Activated naive CD4-positive, alpha-beta T cell treated with anti-CD3 and anti-CD28 coated beads for 36 hours (primary cell): ENCODE data around the gene ACSS2. TPM values are rescaled to one million over a fixed set of nuclear protein-coding genes. Genes with fewer than 3 reads are reported as not detected.

Experiments used
- CTCF ChIA-PET: fragments of 350-600 bp; sonication (Branson Sonifier 250); formaldehyde crosslinking; loops from one replicate; lab custom pipeline; 2021; ENCODE audit warnings: antibody characterized with exemption; lab: Charles Lee
- DNase-seq: peaks from one replicate; pipeline ENCODE4 v3.0.0-alpha.2; 2020
- H3K27ac Mint-ChIP-seq: one replicate; pipeline ENCODE4 v1.8.0; 2021; ENCODE audit warnings: mild to moderate bottlenecking, mixed read lengths
- H3K27me3 Mint-ChIP-seq: one replicate; pipeline ENCODE4 v1.8.0; 2021; ENCODE audit warnings: low read depth, mixed read lengths
- H3K36me3 Mint-ChIP-seq: one replicate; pipeline ENCODE4 v1.8.0; 2021; ENCODE audit warnings: low read depth, mixed read lengths
- H3K4me1 Mint-ChIP-seq: one replicate; pipeline ENCODE4 v1.8.0; 2021; ENCODE audit warnings: low read depth, mixed read lengths
- H3K4me3 Mint-ChIP-seq: one replicate; pipeline ENCODE4 v1.8.0; 2021; ENCODE audit warnings: mild to moderate bottlenecking, moderate library complexity, mixed read lengths
- H3K9me3 Mint-ChIP-seq: one replicate; pipeline ENCODE4 v1.8.0; 2021; ENCODE audit warnings: mixed read lengths
- intact Hi-C: fragments of 100-400 bp; cut with micrococcal nuclease; formaldehyde crosslinking; loops from one replicate; pipeline ENCODE4 v1.15.1; 2023
- total RNA-seq, 2 experiments: library from RNA; stranded (reverse); gene quantifications; one replicate each; pipeline ENCODE4 v1.2.3, GENCODE V29; 2021

The ACSS2 gene
- total RNA-seq, 2 experiments from 2014 or later = 71.3 to 73.6 TPM

DNA sequence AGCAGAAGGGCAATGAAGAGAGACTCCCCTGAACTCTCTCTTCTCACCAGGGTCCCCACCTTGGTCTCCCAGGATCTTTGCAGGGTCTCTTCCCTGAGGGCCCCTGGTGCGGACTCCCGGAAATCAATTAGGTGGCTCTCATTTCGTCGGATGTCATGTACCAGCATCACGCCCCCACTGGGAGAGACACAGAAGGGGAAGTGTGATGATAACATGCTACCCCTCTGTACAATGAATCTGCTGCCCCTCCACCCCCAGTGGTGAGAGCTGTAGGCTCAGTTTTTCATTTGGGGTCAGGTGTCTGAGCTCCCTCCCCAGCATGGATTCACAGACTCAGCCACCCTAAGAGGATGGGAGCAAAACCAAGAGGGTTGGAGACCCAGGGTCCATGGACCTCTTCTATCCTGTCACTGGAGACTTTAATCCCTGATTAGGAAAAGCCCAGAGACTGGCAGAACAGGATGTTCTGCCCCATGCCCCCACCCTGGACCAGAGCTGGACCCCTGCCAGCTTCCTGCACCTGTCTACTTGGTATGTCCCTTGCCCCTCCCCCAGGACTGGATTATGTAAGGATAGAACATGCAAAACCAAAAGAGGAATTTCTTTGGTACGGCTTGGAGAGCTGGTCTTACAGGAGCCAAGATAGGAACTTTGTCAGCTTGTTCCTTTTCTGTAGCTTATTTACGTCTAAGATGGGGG is 14.9 kb upstream of the ACSS2 start:
- no peak overlapping the region for H3K27ac Mint-ChIP-seq
- no peaks in the 10 kb centered on the region for H3K9me3 Mint-ChIP-seq
- DNase-seq = no peak
- no peak overlapping the region for H3K4me3 Mint-ChIP-seq
- CTCF ChIA-PET = interaction anchor here (0.6 to 0.7 kb wide), 2 partner anchors 98 to 224 kb away, joined by 3 to 4 read pairs; no protein-coding TSS in a partner anchor
- H3K27me3 Mint-ChIP-seq = no peaks in the 10 kb centered on the region
- no peaks in the 10 kb centered on the region for H3K4me1 Mint-ChIP-seq
- intact Hi-C loops = no loop called here
- H3K36me3 Mint-ChIP-seq = peaks cover 9% of the 10 kb centered on the region

DNA sequence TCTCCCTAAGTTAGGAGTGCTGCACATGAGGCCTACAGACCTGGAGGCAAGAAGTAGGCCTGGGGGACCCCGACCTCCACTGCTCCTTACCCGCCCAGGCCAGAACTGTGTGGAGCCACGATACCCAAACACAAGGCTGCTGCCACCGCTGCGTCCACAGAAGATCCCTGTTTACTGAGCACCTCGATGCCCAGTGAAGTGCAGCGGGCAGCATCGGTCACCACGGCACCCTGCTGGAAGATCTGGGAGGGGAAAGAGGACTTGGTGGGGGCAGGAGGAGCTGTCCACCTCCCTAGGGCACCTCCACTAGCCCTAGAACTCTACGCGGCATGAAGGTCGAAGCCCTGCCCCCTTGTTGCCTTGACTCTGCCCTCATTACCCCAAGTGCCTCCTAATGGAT is 13.7 kb upstream of the ACSS2 start:
- intact Hi-C loops = no loop called here
- Mint-ChIP-seq H3K9me3 (no peaks in the 10 kb centered on the region), H3K27me3 (no peaks in the 10 kb centered on the region), H3K4me1 (no peaks in the 10 kb centered on the region), H3K27ac (no peak overlapping the region), H3K4me3 (no peak overlapping the region), H3K36me3 (peaks cover 6% of the 10 kb centered on the region)
- CTCF ChIA-PET = interaction anchor here (0.6 kb wide), 1 partner anchor 10 kb away, joined by 4 read pairs; the partner anchor contains the start of gene GGT7
- DNase-seq = no peak

DNA sequence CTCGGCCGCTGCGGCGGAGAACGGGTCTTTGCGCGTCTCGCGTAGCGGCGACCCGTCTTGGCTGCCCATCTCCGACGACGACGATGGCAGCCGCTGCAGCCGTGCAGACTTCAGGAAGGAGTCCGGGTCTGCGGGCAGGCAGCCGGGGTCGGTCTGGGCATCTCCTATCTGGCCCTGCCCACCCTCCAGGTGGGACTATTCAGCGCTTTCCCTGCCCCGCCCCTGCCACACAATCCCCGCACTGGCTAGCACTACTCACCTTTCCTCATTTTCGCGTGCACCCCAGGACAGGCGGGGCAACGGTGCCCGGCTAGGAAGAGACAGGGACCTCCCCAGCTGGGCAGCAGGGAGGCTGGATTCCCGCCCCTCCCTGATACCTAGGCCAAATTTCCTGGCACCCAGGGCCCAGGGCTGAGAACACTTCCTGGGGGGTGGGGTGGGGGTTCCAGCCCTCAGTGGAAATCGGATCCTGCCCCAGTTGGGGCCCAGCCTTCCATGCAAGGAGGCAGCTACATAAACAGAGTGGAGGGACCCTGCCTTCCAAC is 12.9 kb upstream of the ACSS2 start:
- no peak overlapping the region for H3K27ac Mint-ChIP-seq
- no peaks in the 10 kb centered on the region for H3K4me1 Mint-ChIP-seq
- H3K4me3 Mint-ChIP-seq = no peak overlapping the region
- no peaks in the 10 kb centered on the region for H3K9me3 Mint-ChIP-seq
- intact Hi-C loops = no loop called here
- no peak for DNase-seq
- CTCF ChIA-PET = interaction anchor here (1.2 to 3.1 kb wide), 2 partner anchors 10 to 12 kb away, joined by 4 to 10 read pairs; no protein-coding TSS in a partner anchor
- H3K27me3 Mint-ChIP-seq = no peaks in the 10 kb centered on the region
- H3K36me3 Mint-ChIP-seq = peaks cover 2% of the 10 kb centered on the region

DNA sequence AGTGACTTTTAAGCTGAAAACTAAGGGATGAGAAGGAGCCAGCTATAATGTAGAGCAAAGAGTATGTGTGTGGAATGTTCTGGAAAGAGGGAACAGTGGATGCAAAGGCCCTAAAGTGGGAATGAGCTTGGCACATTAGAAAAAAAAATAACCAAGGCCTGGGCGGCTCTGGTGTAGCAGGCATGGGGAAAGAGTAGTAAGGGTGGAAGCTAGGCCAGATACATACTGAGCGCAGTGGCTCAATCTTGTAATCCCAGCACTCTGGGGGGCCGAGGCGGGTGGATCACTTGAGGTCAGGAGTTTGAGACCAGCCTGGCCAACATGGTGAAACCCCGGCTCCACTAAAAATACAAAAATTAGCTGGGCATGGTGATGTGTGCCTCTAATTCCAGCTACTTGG is 12.2 kb upstream of the ACSS2 start:
- no peak overlapping the region for H3K27ac Mint-ChIP-seq

DNA sequence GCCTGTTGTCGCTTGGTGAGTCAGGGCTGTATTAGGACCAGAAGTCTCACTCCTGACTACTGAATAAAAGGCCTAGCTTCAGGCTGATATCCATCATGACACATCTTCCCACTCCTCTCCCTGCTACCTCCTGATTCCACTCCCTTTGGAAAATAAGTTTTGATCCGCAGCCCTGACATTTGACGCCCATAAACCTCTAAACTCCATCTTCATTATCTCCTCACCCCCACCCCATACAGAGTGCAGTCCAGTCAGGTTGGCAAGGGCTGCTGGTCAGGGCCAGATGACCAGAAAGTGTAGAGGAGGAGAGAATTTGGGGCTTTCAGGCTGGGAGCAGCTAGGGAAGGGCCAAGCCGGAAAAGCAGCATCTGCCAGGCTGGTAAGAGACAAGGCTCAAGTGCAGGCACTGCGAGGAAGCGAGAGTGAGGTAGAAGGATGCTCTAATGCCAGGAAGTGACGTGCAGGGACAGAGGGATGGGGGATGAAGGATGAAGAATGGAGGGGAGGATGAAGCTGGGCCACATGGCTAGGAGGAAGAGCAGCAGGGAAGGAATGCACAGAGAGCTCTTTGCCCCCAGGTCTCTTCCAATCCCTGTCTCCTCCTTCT is 5.0 kb upstream of the ACSS2 start:
- intact Hi-C loops = loop anchor here (10.0 kb wide), 1 partner anchor 403 kb away; the partner anchor contains the start of gene MMP24OS
- Mint-ChIP-seq H3K4me1 (peaks cover 50% of the 10 kb centered on the region), H3K27ac (no peak overlapping the region), H3K27me3 (no peaks in the 10 kb centered on the region), H3K9me3 (no peaks in the 10 kb centered on the region), H3K4me3 (peak overlapping the region; percentile 74), H3K36me3 (no peaks in the 10 kb centered on the region)
- no peak for DNase-seq
- CTCF ChIA-PET = interaction anchor here (1.4 to 2.3 kb wide), 3 partner anchors 20 to 85 kb away, joined by 4 to 8 read pairs (median 7); partner anchors contain the start of genes GSS and MYH7B

More for the DNA sequence above, 12.2 kb upstream of the ACSS2 start:
- CTCF ChIA-PET = interaction anchor here (0.6 to 3.1 kb wide), 3 partner anchors 10 to 1052 kb away, joined by 3 to 10 read pairs (median 4); no protein-coding TSS in a partner anchor
- intact Hi-C loops = no loop called here
- H3K27me3 Mint-ChIP-seq = no peaks in the 10 kb centered on the region
- H3K9me3 Mint-ChIP-seq = no peaks in the 10 kb centered on the region
- H3K4me3 Mint-ChIP-seq = no peak overlapping the region
- no peaks in the 10 kb centered on the region for H3K36me3 Mint-ChIP-seq
- no peak for DNase-seq
- H3K4me1 Mint-ChIP-seq = no peaks in the 10 kb centered on the region

DNA sequence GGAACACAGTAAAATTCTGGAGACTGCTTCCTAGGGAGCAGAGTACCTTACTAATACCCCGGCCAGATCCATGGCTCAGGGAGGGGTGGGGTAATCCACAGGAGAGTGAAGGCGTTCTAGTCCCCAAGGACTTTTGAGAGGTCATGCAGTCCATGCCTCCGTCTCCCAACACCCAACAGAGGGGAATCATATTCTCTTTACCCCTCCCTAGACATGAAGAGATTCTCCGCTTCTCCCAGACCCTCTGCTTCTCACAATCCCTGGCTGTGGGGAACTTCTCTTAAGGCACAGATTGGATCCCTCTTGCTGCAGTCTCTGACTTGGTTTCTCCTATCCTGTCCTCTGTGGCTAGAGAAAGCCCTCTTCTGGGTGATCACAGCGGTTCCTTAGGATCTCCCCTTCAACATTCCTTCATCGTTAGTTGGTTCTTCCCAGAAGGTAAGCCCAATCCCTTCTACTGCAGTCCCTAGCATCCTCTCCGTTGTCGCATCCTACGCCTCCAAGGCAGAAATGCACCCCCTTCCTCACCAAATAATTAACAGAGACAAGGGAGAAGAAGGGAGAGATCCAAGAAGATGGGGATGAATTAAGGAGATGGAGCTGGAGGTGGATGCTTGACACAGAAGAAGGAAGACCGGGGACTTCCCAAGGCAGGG is 4.3 kb upstream of the ACSS2 start:
- no peaks in the 10 kb centered on the region for H3K36me3 Mint-ChIP-seq
- intact Hi-C loops = loop anchor here (1.0 to 10.0 kb wide), 2 partner anchors 38 to 403 kb away; partner anchors contain the start of gene MMP24OS
- H3K27ac Mint-ChIP-seq = peak overlapping the region; percentile 64
- H3K27me3 Mint-ChIP-seq = no peaks in the 10 kb centered on the region
- DNase-seq = no peak
- CTCF ChIA-PET = interaction anchor here (0.5 to 6.1 kb wide), 9 partner anchors 9 to 91 kb away, joined by 3 to 122 read pairs (median 8); partner anchors contain the start of genes GSS and MYH7B
- peak overlapping the region; percentile 74 for H3K4me3 Mint-ChIP-seq
- H3K9me3 Mint-ChIP-seq = no peaks in the 10 kb centered on the region
- peaks cover 53% of the 10 kb centered on the region for H3K4me1 Mint-ChIP-seq

DNA sequence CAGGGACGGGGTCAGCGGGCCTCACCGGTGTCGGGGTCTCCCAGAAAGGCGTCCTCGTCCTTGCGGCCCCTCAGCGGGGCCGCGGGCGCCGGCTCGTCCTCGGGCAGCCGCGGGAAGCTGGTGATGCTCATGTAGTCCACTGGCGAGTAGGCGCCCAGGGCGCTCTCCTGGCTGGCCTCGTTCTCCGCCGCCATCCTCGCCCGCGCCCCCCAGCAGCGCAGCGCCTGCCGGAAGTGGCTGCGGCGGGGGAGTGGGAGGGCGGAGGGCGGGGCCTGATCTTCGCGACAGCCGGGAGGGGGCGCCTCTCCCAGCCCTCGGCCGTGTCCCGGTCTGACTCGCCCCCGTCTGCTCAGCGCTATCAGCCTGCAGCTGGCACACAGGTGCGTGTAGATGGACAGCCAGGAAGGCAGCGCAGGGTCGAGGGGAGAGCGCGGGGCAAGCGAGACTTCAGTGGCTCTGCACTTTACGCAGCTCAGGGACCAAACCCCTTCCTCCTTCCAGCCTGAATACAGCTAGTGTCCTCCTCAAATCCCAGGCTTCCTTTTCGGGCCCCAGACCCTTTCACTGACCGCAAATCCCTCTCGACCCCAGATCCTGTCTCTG is 3.7 kb upstream of the ACSS2 start, which contains the start of gene GGT7:
GGT7 (minus strand) TSS at position 235 of the 603 bp plus-strand sequence; CDS start at position 194, 41 bp downstream.
- Mint-ChIP-seq H3K27ac (peak within 1 kb of the TSS; percentile 64), H3K36me3 (no peaks in the 10 kb centered on the region), H3K9me3 (no peaks in the 10 kb centered on the region), H3K27me3 (no peaks in the 10 kb centered on the region), H3K4me1 (peaks cover 56% of the 10 kb centered on the region), H3K4me3 (peak within 1 kb of the TSS; percentile 74)
- DNase-seq = peak; percentile 91
- intact Hi-C loops = loop anchor here (1.0 to 10.0 kb wide), 2 partner anchors 38 to 402 kb away; partner anchors contain the start of gene MMP24OS
- CTCF ChIA-PET = interaction anchor here (0.5 to 6.1 kb wide), 17 partner anchors 8 to 337 kb away, joined by 3 to 122 read pairs (median 6); partner anchors contain the start of genes GSS and MYH7B

DNA sequence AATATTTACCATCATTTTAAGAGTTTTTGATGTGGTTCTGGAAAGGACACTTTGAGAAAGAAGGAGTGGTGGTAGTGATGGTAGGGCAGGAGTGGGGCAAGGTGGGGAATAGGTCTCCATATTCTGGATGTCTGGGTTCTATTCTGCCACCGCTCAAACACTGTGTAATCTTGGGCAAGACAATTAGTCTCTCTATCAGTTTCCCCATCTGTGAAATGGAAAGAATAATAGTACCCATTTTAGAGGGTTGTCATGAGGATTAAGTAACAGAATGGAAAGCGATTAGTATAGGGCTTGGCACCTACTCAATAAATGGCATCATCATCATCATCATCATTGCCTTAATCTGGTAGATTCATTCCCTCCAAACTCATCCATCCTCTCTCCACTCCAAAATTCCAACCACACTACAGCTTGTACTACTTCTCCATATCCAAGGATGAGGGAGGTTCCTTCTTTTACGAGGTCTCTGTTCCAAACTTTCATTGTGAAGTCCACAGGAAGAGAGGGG is 2.8 kb upstream of the ACSS2 start:
- intact Hi-C loops = loop anchor here (1.0 to 10.0 kb wide), 4 partner anchors 82 to 401 kb away; partner anchors contain the start of genes GSS, MMP24OS and MYH7B
- peaks cover 59% of the 10 kb centered on the region for H3K4me1 Mint-ChIP-seq
- no peaks in the 10 kb centered on the region for H3K9me3 Mint-ChIP-seq
- no peak for DNase-seq
- peak overlapping the region; percentile 74 for H3K4me3 Mint-ChIP-seq
- no peaks in the 10 kb centered on the region for H3K27me3 Mint-ChIP-seq
- H3K36me3 Mint-ChIP-seq = no peaks in the 10 kb centered on the region
- CTCF ChIA-PET = interaction anchor here (0.7 to 6.1 kb wide), 28 partner anchors 9 to 582 kb away, joined by 3 to 122 read pairs (median 6); partner anchors contain the start of genes CEP250, EDEM2, GSS and MYH7B
- peak overlapping the region; percentile 52 for H3K27ac Mint-ChIP-seq

DNA sequence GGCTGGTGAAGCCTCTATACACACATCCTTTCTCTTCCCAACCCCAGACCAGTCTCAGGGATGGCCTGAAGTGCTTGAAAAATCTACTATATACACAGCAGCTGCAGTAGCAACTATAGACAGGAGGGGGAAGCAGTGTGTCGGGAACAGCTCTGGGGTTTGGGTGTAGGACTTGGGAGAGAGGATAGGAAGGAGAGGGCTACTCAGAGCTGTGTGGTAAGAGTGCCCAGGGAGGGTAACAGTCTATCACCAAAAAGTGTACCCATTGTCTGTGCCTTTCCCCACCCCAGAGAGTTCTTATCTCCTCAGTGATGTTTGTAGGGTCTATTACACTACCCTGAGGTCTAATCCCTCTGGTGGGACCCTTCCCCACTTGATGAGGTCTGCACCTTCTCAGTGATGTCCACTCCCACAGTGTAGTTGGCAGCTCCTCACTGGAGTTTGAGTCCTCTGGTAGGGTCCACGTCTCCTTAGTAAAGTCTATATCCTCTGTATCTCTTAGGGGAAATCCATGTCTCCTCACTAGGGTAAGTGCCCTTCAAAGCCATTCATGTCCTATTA is 2.2 kb upstream of the ACSS2 start:
- H3K9me3 Mint-ChIP-seq = no peaks in the 10 kb centered on the region
- no peaks in the 10 kb centered on the region for H3K36me3 Mint-ChIP-seq
- intact Hi-C loops = loop anchor here (1.0 to 10.0 kb wide), 4 partner anchors 81 to 401 kb away; partner anchors contain the start of genes GSS, MMP24OS and MYH7B
- CTCF ChIA-PET = interaction anchor here (0.7 to 6.1 kb wide), 30 partner anchors 9 to 870 kb away, joined by 3 to 122 read pairs (median 5); partner anchors contain the start of genes CEP250, EDEM2, GSS and MYH7B
- peaks cover 61% of the 10 kb centered on the region for H3K4me1 Mint-ChIP-seq
- no peaks in the 10 kb centered on the region for H3K27me3 Mint-ChIP-seq
- peak overlapping the region; percentile 74 for H3K4me3 Mint-ChIP-seq
- H3K27ac Mint-ChIP-seq = no peak overlapping the region
- peak; percentile 90 for DNase-seq

DNA sequence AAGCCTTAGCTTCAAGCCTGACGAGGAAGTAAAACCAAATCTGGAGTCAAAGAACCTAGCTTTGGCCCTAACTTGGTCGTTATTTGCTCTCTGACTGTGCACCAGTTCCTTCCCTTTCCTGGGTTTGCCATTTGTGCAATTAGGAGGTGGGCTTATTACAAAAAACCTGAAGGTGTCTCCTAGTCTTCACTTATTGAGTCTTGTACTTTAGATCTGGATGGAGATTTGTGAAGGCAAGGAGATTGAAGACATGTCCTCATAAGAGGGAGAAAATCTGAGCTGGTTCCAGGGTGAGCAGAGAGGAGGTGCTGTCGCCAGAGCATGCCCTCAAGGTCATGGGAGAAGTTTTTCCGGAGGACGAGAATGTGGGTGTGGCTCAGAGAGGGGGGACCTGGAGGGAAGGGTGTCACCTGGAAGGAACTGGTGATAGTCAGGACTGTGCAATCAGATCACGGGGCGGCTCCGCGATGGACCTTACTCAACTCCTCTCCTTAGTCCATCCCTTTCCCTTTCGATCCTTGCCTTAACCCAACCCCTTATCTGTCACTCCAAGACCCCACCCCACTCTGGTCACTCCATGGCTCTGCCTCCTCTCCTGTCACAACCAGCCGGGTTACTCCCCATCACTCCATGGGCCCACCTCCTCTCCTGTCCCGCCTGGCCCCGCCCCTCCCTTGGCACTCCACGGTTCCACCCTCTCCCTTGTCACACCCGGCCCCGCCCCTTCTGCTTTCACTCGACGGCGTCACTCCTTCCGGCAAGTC is 588 bp upstream of the ACSS2 start:
- Mint-ChIP-seq H3K9me3 (no peaks in the 10 kb centered on the region), H3K36me3 (no peaks in the 10 kb centered on the region), H3K27me3 (no peaks in the 10 kb centered on the region), H3K27ac (peak overlapping the region; percentile 85), H3K4me3 (peak overlapping the region; percentile 87), H3K4me1 (peaks cover 61% of the 10 kb centered on the region)
- intact Hi-C loops = loop anchor here (1.0 to 10.0 kb wide), 9 partner anchors 15 to 579 kb away; partner anchors contain the start of genes CEP250, DYNLRB1, EDEM2 and MMP24OS
- CTCF ChIA-PET = interaction anchor here (0.6 to 6.1 kb wide), 18 partner anchors 12 to 432 kb away, joined by 3 to 122 read pairs (median 5); partner anchors contain the start of genes EDEM2, GSS, MYH7B and TRPC4AP
- DNase-seq = peak; percentile 100
